K562 (cell line): ENCODE data around the gene GINS1.

Experiments
- BRCA1 ChIP-seq, 2 experiments: fragments of 450-650 bp in 1 of 2; sonication (generic) in 1 of 2; formaldehyde crosslinking in 1 of 2; IDR thresholded peaks; 2 replicates each; pipeline versions ENCODE4 v1.5.0 to v1.6.1; 2017 to 2020; ENCODE audit warnings: mild to moderate bottlenecking in 1 of 2, missing genetic modification reagents in 1 of 2
- CTCF ChIP-seq, 3 experiments: IDR thresholded peaks in 2 of 3; conservative IDR thresholded peaks in 1 of 3; 2 replicates each; pipeline ENCODE4 v1.5.1; 2011 to 2012; ENCODE audit warnings: low read length in 3 of 3, mild to moderate bottlenecking in 3 of 3, control low read depth in 2 of 3, improper control_type of control experiment in 1 of 3, inconsistent platforms in 1 of 3, low read depth in 1 of 3, mixed read lengths in 1 of 3, moderate library complexity in 1 of 3; ENCODE audit not compliant: insufficient read depth in 2 of 3
- NFE2 ChIP-seq: IDR thresholded peaks from 2 replicates; pipeline ENCODE4 v1.6.1; 2014; ENCODE audit warnings: antibody characterized with exemption, low read depth
- SREBF1 ChIP-seq: fragments of 150-350 bp; IDR thresholded peaks from 2 replicates; pipeline ENCODE4 v1.6.1; 2014; ENCODE audit warnings: antibody characterized with exemption, low read depth, low read length, borderline replicate concordance
- ZNF592 ChIP-seq: fragments of 450-650 bp; IDR thresholded peaks from 2 replicates; pipeline ENCODE4 v1.6.1; 2017; ENCODE audit warnings: antibody characterized with exemption, mild to moderate bottlenecking

GRCh38 chr20:25478889-25479568 is 71.6 kb downstream of the GINS1 start:
- TF ChIP-seq ZNF592: no peak
- TF ChIP-seq NFE2: no peak
- TF ChIP-seq SREBF1: no peak
- no peak for TF ChIP-seq BRCA1 (IDR thresholded peaks at IDR 0.05)
- TF ChIP-seq BRCA1 (CRISPR knock-in tag; IDR thresholded peaks at IDR 0.05): no peak
- TF ChIP-seq CTCF (IDR thresholded peaks at IDR 0.05 in 2 of 3, conservative IDR thresholded peaks at IDR 0.05 in 1 of 3; ENCODE audit: insufficient read depth in 2 of 3, low read depth in 1 of 3, low read length in 3 of 3): no peak
